AG09309 (cell line): ENCODE measurements around the gene GRAMD1A.
"Not testable (repeated sequence)": the region's sequence is repeated elsewhere in the genome, so short reads cannot be mapped to it uniquely, and the experiment has no call there.

Experiments used
- DNase-seq: peaks from one replicate; pipeline ENCODE4 v3.0.0-alpha.2; 2010; ENCODE audit warnings: low read depth
- H3K4me3 ChIP-seq: 2 replicates; pipeline ENCODE4 v1.5.1; 2011; ENCODE audit warnings: mild to moderate bottlenecking, low read depth, low read length, moderate library complexity; ENCODE audit not compliant: control insufficient read depth
- CTCF ChIP-seq: IDR thresholded peaks from 2 replicates; pipeline ENCODE4 v1.5.1; 2011; ENCODE audit warnings: mild to moderate bottlenecking, low read depth, low read length, inconsistent platforms; ENCODE audit not compliant: insufficient read depth, control insufficient read depth; ENCODE audit errors: missing control alignments

GRAMD1A gene

GRCh38 chr19:34961775-34962686, 38.1 kb upstream of the GRAMD1A start:
- no peak for TF ChIP-seq CTCF
- no peak for DNase-seq
- no peak overlapping the region for H3K4me3 ChIP-seq

DNA sequence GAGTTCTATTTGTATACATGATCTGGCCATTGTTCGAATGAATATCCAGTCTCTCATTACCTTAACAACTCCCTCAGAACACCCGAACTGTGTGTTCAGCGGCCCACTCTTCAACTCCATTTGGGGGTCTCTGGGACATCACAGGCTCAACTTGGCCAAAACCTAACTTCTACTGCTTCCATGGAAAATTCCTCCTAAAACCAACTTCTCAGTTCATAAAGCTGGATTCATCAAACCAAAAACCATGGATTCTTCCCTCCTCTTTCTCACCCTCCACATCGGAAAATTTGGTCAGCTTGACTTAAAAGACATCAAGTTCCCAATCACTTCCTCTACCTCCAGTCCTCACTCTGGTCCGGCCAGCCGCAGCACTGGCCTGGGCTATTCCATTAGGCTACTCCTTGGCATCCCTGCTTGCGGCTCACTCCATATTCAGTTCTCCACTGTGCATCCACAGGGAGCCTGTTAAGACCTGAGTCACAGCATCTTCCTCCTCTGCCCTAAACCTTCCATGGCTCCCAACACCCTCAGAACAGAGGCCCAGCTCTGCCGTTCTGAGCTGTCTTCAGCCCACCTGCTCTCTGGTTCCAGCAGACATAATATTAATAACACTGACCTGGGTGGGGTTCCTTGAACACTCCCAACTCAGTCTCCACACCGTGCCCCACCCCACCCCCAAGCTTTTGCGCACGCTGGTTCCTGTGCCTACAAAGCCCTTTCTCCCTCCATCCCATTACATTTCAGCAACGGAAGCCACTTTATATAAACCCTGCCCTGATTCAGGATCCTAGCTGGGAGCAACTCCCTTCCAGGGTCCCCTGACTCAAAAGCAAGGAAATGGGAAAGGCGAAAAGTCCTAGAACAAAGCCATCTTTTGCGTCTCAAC, 37.2 kb upstream of the GRAMD1A start:
- H3K4me3 ChIP-seq, result peak overlapping the region; percentile 87
- no peak for DNase-seq
- TF ChIP-seq CTCF, result no peak

DNA sequence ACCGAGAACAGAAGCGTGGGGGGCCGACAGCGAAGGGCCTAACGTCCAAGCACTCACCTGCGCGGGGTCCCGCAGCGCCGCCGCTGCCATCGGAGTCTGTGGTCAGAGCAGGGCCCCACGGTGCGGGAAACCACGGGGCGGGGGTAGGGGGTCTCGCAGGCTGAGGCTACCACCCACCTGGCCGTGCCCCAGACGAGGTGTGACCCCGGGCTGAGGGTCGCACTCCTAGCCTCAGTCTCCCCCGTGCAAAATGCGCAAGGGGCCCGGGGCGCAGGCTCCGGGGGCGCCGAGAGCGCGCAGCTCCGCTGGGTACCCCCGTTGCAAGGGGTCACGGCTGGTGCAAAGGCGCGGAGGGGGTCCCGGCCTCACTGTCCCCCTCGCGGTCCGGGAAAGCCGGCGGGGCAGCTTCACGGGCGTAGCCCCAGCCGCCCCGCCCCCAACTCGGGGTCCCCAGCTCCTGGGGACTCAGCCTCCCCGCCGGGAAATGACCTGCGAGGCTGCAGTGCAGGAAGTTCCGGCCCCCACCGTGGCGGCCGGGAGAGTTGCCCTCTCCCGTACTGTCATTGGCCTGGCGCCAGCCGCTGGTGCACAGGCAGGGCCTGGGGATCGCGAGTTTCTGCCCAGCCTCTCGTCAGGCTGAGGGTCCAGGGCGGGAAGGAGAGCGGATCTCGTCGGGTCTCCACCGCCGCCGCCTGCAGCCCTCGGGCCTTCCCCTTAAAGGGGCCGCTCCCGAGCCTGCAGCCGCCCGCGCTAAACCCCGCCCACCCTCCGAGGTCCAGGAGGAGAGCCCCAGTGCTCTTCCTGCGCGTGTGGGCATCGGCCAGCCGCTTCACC, 36.3 kb upstream of the GRAMD1A start, which contains the start of gene ZNF792:
Gene ZNF792, minus strand, starts transcription at position 657 of the 834 bp plus-strand sequence. Its CDS starts 567 bp downstream, at position 90.
- peak within 1 kb of the TSS; percentile 87 for H3K4me3 ChIP-seq
- no peak for DNase-seq
- no peak for TF ChIP-seq CTCF

DNA sequence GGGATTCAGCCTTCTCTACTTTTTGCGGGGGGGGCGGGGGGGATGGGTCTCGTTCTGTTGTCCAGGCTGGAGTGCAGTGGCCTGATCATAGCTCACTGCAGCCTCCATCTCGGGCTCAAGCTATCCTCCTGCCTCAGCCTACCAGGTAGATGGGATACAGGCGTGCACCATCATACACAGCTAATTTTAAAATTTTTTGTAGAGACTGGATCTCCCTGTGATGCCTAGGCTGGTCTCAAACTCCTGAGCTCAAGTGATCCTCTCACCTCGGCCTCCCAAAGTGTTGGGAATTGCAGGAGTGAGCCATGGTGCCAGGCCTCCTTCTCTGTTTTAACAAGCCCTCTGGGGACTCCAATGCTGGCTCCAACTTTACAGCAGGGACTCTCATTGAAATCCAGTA, 35.5 kb upstream of the GRAMD1A start:
- DNase-seq, result no peak
- no peak overlapping the region; the same call in 1 of the 2 replicates for H3K4me3 ChIP-seq
- no peak for TF ChIP-seq CTCF

DNA sequence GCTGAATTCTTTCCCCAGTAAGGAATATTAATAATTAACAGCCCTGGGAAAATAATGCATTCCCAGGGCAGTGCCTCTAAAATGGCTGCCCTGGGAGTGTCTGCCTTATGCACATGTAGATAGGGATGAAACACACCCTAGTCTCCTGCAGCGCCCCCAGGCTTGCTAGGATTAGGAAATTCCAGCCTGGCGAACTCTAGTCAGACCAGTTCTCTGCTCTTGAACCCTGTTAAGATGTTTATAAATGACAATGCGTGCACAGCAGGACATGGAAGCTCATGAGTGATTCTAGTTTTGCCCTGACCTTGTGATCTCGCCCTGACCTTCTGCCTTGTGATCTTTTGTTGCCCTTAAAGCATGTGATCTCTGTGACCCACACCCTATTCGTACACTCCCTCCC, 34.6 kb upstream of the GRAMD1A start:
- H3K4me3 ChIP-seq, DNase-seq: not testable (repeated sequence)

GRCh38 chr19:34967551-34967950, 32.6 kb upstream of the GRAMD1A start:
- no peak for DNase-seq
- no peak overlapping the region for H3K4me3 ChIP-seq
- TF ChIP-seq CTCF, result no peak
